ENCODE measurements around the gene ZNF133.

The ZNF133 gene

DNA sequence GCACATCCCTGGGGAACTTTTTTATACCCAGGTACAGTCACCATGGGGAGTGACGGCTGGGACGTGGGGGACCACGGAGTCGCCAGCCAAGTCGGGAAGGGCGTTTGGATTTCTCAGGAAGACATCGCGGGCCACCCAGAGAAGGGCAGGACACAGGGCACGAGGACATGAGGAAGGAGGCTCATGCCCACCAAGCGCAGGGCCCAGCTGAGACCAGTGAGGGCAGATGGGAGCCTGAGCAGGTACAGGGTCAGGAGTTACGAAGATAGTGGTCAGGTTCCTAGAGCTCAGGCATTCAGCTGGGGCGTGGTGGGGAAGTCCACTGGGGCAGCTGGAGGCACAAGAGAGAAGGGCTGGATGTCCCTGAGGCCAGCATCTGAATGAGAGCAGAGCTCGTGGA is 74.6 kb downstream of the ZNF133 start:
- no peak for DNase-seq (ENCODE audit: low read depth)

DNA sequence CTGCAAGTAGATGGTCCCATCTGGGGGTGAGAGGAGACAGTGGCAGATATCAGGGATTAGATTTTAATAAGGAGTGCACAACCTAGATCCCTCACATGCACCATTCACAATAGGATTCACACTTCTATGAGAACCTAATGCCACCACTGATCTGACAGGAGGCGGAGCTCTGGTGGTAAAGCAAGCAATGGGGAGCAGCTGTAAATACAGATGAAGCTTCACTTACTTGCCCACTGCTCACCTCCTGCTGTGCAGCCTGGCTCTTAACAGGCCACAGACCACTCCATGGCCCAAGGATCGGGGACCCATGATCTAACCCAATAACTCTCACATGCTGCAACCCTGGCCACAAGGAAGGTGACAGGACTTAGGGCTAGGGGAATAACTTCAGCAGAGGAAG is 75.4 kb downstream of the ZNF133 start:
- DNase-seq (ENCODE audit: low read depth), result no peak

DNA sequence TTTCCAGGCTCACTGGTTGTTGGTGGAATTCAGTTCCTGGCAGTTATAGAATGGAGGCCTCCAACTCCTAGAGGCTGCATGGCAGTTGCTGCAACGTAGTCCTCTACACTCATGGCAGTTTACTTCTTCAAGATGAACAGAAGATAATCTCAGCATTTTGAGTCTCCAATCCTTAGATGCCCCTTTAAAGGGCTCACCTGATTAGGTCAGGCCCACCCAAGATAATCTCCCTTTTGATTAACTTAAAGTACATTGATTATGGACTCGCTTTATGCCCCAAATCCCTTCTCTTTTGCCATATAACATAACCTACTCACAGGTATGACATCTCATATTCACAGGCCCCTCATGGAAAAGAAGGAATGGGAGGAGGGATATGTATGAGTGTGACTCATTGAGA is 76.4 kb downstream of the ZNF133 start:
- DNase-seq (ENCODE audit: low read depth), result no peak
